WTC11 (cell line): ENCODE data around the gene H2AZ2. TPM values are rescaled to one million over a fixed set of nuclear protein-coding genes. Genes with fewer than 3 reads are reported as not detected.

ENCODE experiments used
- ATAC-seq: fragments of 200-7000 bp; cut with Tn5 transposase; 2 replicates; pipeline ENCODE4 v1.10.0; 2021; ENCODE audit warnings: mild to moderate bottlenecking, moderate library complexity
- CTCF ChIA-PET: fragments of 300-600 bp; sonication (Branson Sonifier 250); formaldehyde crosslinking; loops from one replicate; lab custom pipeline; 2021; ENCODE audit warnings: antibody characterized with exemption; lab: Charles Lee
- POLR2A ChIA-PET: fragments of 350-600 bp; sonication (Branson Sonifier 250); formaldehyde crosslinking; loops from one replicate; lab custom pipeline; 2021; ENCODE audit warnings: antibody characterized with exemption; lab: Charles Lee
- DNase-seq: peaks from one replicate; pipeline ENCODE4 v3.0.0; 2021; ENCODE audit warnings: low spot score
- H3K27ac Mint-ChIP-seq: 2 replicates; pipeline ENCODE4 v1.8.0; 2021; ENCODE audit warnings: mixed read lengths
- H3K27me3 Mint-ChIP-seq: 2 replicates; pipeline ENCODE4 v1.8.0; 2021; ENCODE audit warnings: low read depth, mild to moderate bottlenecking, moderate library complexity, mixed read lengths
- H3K36me3 Mint-ChIP-seq: 2 replicates; pipeline ENCODE4 v1.8.0; 2021; ENCODE audit warnings: mixed read lengths
- H3K4me1 Mint-ChIP-seq: 2 replicates; pipeline ENCODE4 v1.8.0; 2022; ENCODE audit warnings: mixed read lengths
- H3K4me3 Mint-ChIP-seq: 2 replicates; pipeline ENCODE4 v1.8.0; 2021; ENCODE audit warnings: mild to moderate bottlenecking, moderate library complexity, mixed read lengths
- H3K9me3 Mint-ChIP-seq: 2 replicates; pipeline ENCODE4 v1.8.0; 2021; ENCODE audit warnings: mixed read lengths
- CREM ChIP-seq: sonication (generic); formaldehyde crosslinking; IDR thresholded peaks from 2 replicates; pipeline ENCODE4 v1.8.1; 2022; ENCODE audit warnings: mild to moderate bottlenecking, missing genetic modification reagents, moderate library complexity
- EMX1 ChIP-seq: fragments of 250-450 bp; sonication (Bioruptor Pico); IDR thresholded peaks from 2 replicates; pipeline ENCODE4 v1.8.0; 2021; ENCODE audit warnings: mild to moderate bottlenecking
- ETV6 ChIP-seq: sonication (generic); formaldehyde crosslinking; IDR thresholded peaks from 2 replicates; pipeline ENCODE4 v1.8.1; 2022; ENCODE audit warnings: mild to moderate bottlenecking, missing genetic modification reagents
- FOXK1 ChIP-seq: sonication (generic); formaldehyde crosslinking; IDR thresholded peaks from 2 replicates; pipeline ENCODE4 v1.8.0; 2022; ENCODE audit warnings: mild to moderate bottlenecking, moderate library complexity, missing genetic modification reagents
- GABPB1 ChIP-seq: sonication (generic); formaldehyde crosslinking; IDR thresholded peaks from 2 replicates; pipeline ENCODE4 v1.8.1; 2023; ENCODE audit warnings: mild to moderate bottlenecking, missing genetic modification reagents
- JUN ChIP-seq: sonication (generic); formaldehyde crosslinking; IDR thresholded peaks from 2 replicates; pipeline ENCODE4 v1.8.0; 2023; ENCODE audit warnings: mild to moderate bottlenecking, missing genetic modification reagents
- MLX ChIP-seq: sonication (generic); formaldehyde crosslinking; IDR thresholded peaks from 2 replicates; pipeline ENCODE4 v1.8.1; 2023; ENCODE audit warnings: mild to moderate bottlenecking, missing genetic modification reagents, moderate library complexity
- MYBL2 ChIP-seq: sonication (generic); formaldehyde crosslinking; IDR thresholded peaks from 2 replicates; pipeline ENCODE4 v1.8.1; 2023; ENCODE audit warnings: mild to moderate bottlenecking, moderate library complexity, missing genetic modification reagents
- NR2C2 ChIP-seq: sonication (generic); formaldehyde crosslinking; IDR thresholded peaks from 2 replicates; pipeline ENCODE4 v1.8.0; 2022; ENCODE audit warnings: mild to moderate bottlenecking, missing genetic modification reagents
- PRRX2 ChIP-seq: fragments of 250-450 bp; sonication (Bioruptor Pico); IDR thresholded peaks from 2 replicates; pipeline ENCODE4 v1.8.0; 2021; ENCODE audit warnings: mild to moderate bottlenecking
- SMAD3 ChIP-seq: sonication (generic); formaldehyde crosslinking; IDR thresholded peaks from 2 replicates; pipeline ENCODE4 v1.8.0; 2022; ENCODE audit warnings: missing genetic modification reagents, mild to moderate bottlenecking, borderline replicate concordance
- TEAD4 ChIP-seq: sonication (generic); formaldehyde crosslinking; IDR thresholded peaks from 2 replicates; pipeline ENCODE4 v1.8.0; 2022; ENCODE audit warnings: mild to moderate bottlenecking, missing genetic modification reagents
- USF2 ChIP-seq: sonication (generic); formaldehyde crosslinking; IDR thresholded peaks from 2 replicates; pipeline ENCODE4 v1.8.1; 2023; ENCODE audit warnings: mild to moderate bottlenecking, missing genetic modification reagents, moderate library complexity
- ZNF232 ChIP-seq: sonication (generic); formaldehyde crosslinking; IDR thresholded peaks from 2 replicates; pipeline ENCODE4 v1.8.0; 2022; ENCODE audit warnings: mild to moderate bottlenecking, missing genetic modification reagents
- ZNF263 ChIP-seq: sonication (generic); formaldehyde crosslinking; IDR thresholded peaks from 2 replicates; pipeline ENCODE4 v1.8.1; 2022; ENCODE audit warnings: low read depth, mild to moderate bottlenecking, moderate library complexity, missing genetic modification reagents
- ZNF281 ChIP-seq: sonication (generic); formaldehyde crosslinking; IDR thresholded peaks from 2 replicates; pipeline ENCODE4 v1.8.0; 2023; ENCODE audit warnings: mild to moderate bottlenecking, missing genetic modification reagents
- ZNF317 ChIP-seq: sonication (generic); formaldehyde crosslinking; IDR thresholded peaks from 2 replicates; pipeline ENCODE4 v1.8.1; 2023; ENCODE audit warnings: low read depth, mild to moderate bottlenecking, moderate library complexity, missing genetic modification reagents, borderline replicate concordance
- ZNF416 ChIP-seq: fragments of 250-450 bp; sonication (Bioruptor Pico); IDR thresholded peaks from 2 replicates; pipeline ENCODE4 v1.9.0; 2021; ENCODE audit warnings: mild to moderate bottlenecking, inconsistent platforms
- ZNF425 ChIP-seq: fragments of 250-450 bp; sonication (Bioruptor Pico); conservative IDR thresholded peaks from 2 replicates; pipeline ENCODE4 v1.9.0; 2021; ENCODE audit warnings: mild to moderate bottlenecking
- ZSCAN18 ChIP-seq: fragments of 250-450 bp; sonication (Bioruptor Pico); IDR thresholded peaks from 2 replicates; pipeline ENCODE4 v2.1.2; 2022; ENCODE audit warnings: mild to moderate bottlenecking, moderate library complexity
- total RNA-seq: library from RNA; stranded (reverse); gene quantifications from 3 replicates; pipeline ENCODE4 v1.2.3, GENCODE V29; 2021
- TF ChIP-seq, protein P1 (sequence below): sonication (generic); formaldehyde crosslinking; conservative IDR thresholded peaks from 2 replicates; pipeline ENCODE4 v1.8.1; 2022; ENCODE audit warnings: mild to moderate bottlenecking, missing genetic modification reagents
- TF ChIP-seq, protein P2 (sequence below): sonication (generic); formaldehyde crosslinking; IDR thresholded peaks from 2 replicates; pipeline ENCODE4 v1.8.1; 2022; ENCODE audit warnings: mild to moderate bottlenecking, moderate library complexity, missing genetic modification reagents

The H2AZ2 gene
- total RNA-seq, 1 experiment from 2014 or later = 178 TPM

DNA sequence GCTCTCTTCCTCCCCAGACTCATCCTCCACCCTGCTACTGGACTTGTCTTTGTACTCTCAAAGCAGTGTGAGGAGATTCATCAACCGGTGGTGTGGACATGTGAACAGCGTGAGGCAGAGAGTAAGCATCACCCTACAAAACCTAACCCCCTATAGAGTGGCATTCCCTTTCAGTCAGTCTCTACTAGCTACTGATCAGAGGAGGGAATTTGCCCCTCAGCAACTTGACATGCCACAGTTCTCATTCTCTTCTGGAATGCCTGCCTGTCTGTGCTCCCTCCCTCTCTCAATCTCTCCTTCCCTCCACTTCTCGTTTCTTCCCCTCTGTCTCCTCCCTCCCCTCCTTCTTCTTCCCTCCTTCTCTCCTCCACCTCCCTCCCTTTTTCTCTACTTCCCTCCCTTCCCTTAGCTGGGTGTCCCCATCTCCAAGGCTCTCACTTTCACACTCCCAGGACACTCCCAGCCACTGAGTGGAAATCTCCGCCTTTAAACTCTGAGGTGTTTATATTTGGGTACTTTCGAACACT, 24.6 kb downstream of the H2AZ2 start:
- no peak overlapping the region for H3K4me3 Mint-ChIP-seq
- ChIA-PET POLR2A (interaction anchor here (0.6 to 1.7 kb wide), 4 partner anchors 20 to 313 kb away, joined by 3 to 6 read pairs (median 4); no protein-coding TSS in a partner anchor), CTCF (no interaction called here)
- peak overlapping the region; percentile 69 for H3K27ac Mint-ChIP-seq
- no peaks in the 10 kb centered on the region for H3K9me3 Mint-ChIP-seq
- peaks cover 4% of the 10 kb centered on the region; the same call in 1 of the 2 replicates for H3K4me1 Mint-ChIP-seq
- H3K36me3 Mint-ChIP-seq = peaks cover 11% of the 10 kb centered on the region
- no peaks in the 10 kb centered on the region for H3K27me3 Mint-ChIP-seq
- DNase-seq = no peak
- ATAC-seq = peak; percentile 19; the same call in 1 of the 2 replicates
- TF ChIP-seq CREM (CRISPR knock-in tag) = no peak
- TF ChIP-seq ZNF281 (CRISPR knock-in tag) = no peak
- TF ChIP-seq ETV6 (CRISPR knock-in tag) = no peak
- TF ChIP-seq ZNF425 (CRISPR knock-in tag) = no peak
- TF ChIP-seq USF2 (CRISPR knock-in tag) = no peak
- TF ChIP-seq EMX1 (CRISPR knock-in tag) = no peak
- TF ChIP-seq, protein P1, sequence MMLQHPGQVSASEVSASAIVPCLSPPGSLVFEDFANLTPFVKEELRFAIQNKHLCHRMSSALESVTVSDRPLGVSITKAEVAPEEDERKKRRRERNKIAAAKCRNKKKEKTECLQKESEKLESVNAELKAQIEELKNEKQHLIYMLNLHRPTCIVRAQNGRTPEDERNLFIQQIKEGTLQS (CRISPR knock-in tag) = no peak
- TF ChIP-seq TEAD4 (CRISPR knock-in tag) = no peak
- no peak for TF ChIP-seq SMAD3 (CRISPR knock-in tag)
- no peak for TF ChIP-seq NR2C2 (CRISPR knock-in tag)
- TF ChIP-seq ZNF232 (CRISPR knock-in tag) = no peak
- no peak for TF ChIP-seq ZNF263
- no peak for TF ChIP-seq ZNF317 (CRISPR knock-in tag)

GRCh38 chr7:44819292-44819691, 28.6 kb downstream of the H2AZ2 start:
- no peaks in the 10 kb centered on the region for H3K9me3 Mint-ChIP-seq
- H3K36me3 Mint-ChIP-seq = no peaks in the 10 kb centered on the region
- CTCF ChIA-PET = interaction anchor here (0.6 to 2.1 kb wide), 2 partner anchors 209 to 316 kb away, joined by 6 to 7 read pairs; no protein-coding TSS in a partner anchor
- H3K4me3 Mint-ChIP-seq = no peak overlapping the region
- ATAC-seq (peak; percentile 33), DNase-seq (no peak)
- POLR2A ChIA-PET = no interaction called here
- no peak overlapping the region for H3K27ac Mint-ChIP-seq
- H3K27me3 Mint-ChIP-seq = no peaks in the 10 kb centered on the region
- peaks cover 4% of the 10 kb centered on the region; the same call in 1 of the 2 replicates for H3K4me1 Mint-ChIP-seq
- TF ChIP-seq JUN (no peak), MYBL2 (CRISPR knock-in tag) (no peak), MLX (CRISPR knock-in tag) (no peak), PRRX2 (no peak), GABPB1 (CRISPR knock-in tag) (no peak), FOXK1 (CRISPR knock-in tag) (no peak), ZNF232 (CRISPR knock-in tag) (no peak), ZSCAN18 (CRISPR knock-in tag) (no peak), ZNF416 (CRISPR knock-in tag) (no peak)
- TF ChIP-seq, protein P2, sequence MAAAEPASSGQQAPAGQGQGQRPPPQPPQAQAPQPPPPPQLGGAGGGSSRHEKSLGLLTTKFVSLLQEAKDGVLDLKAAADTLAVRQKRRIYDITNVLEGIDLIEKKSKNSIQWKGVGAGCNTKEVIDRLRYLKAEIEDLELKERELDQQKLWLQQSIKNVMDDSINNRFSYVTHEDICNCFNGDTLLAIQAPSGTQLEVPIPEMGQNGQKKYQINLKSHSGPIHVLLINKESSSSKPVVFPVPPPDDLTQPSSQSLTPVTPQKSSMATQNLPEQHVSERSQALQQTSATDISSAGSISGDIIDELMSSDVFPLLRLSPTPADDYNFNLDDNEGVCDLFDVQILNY (CRISPR knock-in tag) = no peak
